ENCODE results near the gene AK2.

DNA sequence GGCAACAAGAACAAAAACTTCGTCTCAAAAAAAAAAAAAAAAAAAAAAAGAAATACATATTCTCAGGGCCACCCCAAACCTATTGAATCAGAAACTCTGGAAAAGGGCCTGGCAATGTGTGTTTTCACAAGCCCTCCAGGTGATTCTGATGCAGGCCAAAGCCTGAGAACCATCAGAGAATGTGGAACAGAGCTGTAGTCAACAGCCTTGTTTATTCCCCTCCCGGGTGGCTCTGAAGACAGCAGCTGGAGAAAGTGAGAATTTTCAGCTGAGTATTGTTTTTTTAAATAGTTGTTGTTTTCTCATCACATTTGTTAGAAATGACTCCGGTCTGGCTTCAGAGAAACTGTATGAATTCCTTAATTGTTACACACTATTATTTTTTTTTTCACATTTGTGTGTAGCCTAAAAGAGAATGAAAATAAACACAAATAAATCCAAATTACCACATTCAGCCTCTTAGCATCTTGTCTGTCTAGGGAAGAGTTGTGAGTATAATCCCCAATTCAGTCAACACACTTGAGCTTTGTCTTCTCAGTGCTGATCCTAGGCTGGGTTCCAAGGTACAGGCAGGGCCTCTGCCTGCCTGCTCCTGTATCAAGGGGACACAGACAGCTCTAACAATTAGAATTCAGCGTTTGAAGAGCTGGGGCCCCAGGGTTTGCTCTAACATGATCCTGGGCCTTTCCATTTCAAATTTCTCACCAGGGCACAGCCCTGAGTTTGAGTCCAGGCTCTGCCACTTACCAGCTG lies 37.7 kb upstream of the AK2 start:
- TF ChIP-seq POLR2A (IDR thresholded peaks at IDR 0.05) (no peak), CTCF (IDR thresholded peaks at IDR 0.05) (no peak)

All from sigmoid colon (tissue), 3 donors.